Fibroblast of lung (primary cell): ENCODE measurements around the gene FGF22.
A peak's percentile ranks its signal among the peaks of the same experiment; 100 is the strongest.

Experiments used
- CTCF ChIP-seq, 2 donors: IDR thresholded peaks in 1 of 2; conservative IDR thresholded peaks in 1 of 2; 1 replicate in 1 of 2; 2 replicates in 1 of 2; pipeline ENCODE4 v1.5.1; 2011 to 2012; ENCODE audit warnings: low read length in 2 of 2, control low read depth in 1 of 2, inconsistent platforms in 1 of 2, low read depth in 1 of 2, mild to moderate bottlenecking in 1 of 2
- EZH2 ChIP-seq: IDR thresholded peaks from 2 replicates; pipeline ENCODE4 v1.5.1; 2012; ENCODE audit warnings: low read length, control low read depth, mild to moderate bottlenecking; ENCODE audit errors: missing control alignments

- TF ChIP-seq CTCF (conservative IDR thresholded peaks at IDR 0.05 in 1 of 2, IDR thresholded peaks at IDR 0.05 in 1 of 2; ENCODE audit: low read depth in 1 of 2, low read length in 2 of 2): peak; percentile 79 to 87
- TF ChIP-seq EZH2: no peak
These were observed 25.3 kb downstream of the FGF22 start for GRCh38 chr19:664913-665443.
